GM21447 (cell line): Measurements from ENCODE around the gene WDR70.
"Not testable (repeated sequence)": the region's sequence is repeated elsewhere in the genome, so short reads cannot be mapped to it uniquely, and the experiment has no call there.

Experiments
- ATAC-seq: cut with Tn5 transposase; IDR thresholded peaks from one replicate; pipeline ENCODE4 v1.9.1; 2021; ENCODE audit not compliant: unreplicated experiment

The WDR70 gene

GRCh38 chr5:37511646-37512045 lies 132.5 kb downstream of the WDR70 start:
- ATAC-seq: no peak

- no peak for ATAC-seq
Observed at GRCh38 chr5:37514946-37515345, 135.8 kb downstream of the WDR70 start.

- ATAC-seq: no peak
Observed at GRCh38 chr5:37517686-37518085, 138.6 kb downstream of the WDR70 start.

GRCh38 chr5:37518356-37518755 lies 139.2 kb downstream of the WDR70 start:
- ATAC-seq: not testable (repeated sequence)

- no peak for ATAC-seq
Observed at GRCh38 chr5:37519304-37519703, 140.2 kb downstream of the WDR70 start.

GRCh38 chr5:37519807-37520206 lies 140.7 kb downstream of the WDR70 start:
- no peak for ATAC-seq

GRCh38 chr5:37520811-37521210 lies 141.7 kb downstream of the WDR70 start:
- ATAC-seq: no peak

GRCh38 chr5:37532976-37533740 lies 154.0 kb downstream of the WDR70 start:
- ATAC-seq: no peak

GRCh38 chr5:37533851-37534250 lies 154.7 kb downstream of the WDR70 start:
- ATAC-seq: no peak

GRCh38 chr5:37539459-37539858 lies 160.3 kb downstream of the WDR70 start:
- no peak for ATAC-seq

GRCh38 chr5:37543216-37543615 lies 164.1 kb downstream of the WDR70 start:
- no peak for ATAC-seq

- no peak for ATAC-seq
Observed at GRCh38 chr5:37549411-37549810, 170.3 kb downstream of the WDR70 start.

- no peak for ATAC-seq
Observed at GRCh38 chr5:37552161-37552560, 173.0 kb downstream of the WDR70 start.

GRCh38 chr5:37552770-37553719 lies 173.9 kb downstream of the WDR70 start:
- no peak for ATAC-seq

GRCh38 chr5:37553720-37554404 lies 174.7 kb downstream of the WDR70 start:
- no peak for ATAC-seq

GRCh38 chr5:37554405-37554739 lies 175.3 kb downstream of the WDR70 start:
- no peak for ATAC-seq

- ATAC-seq: no peak
Observed at GRCh38 chr5:37554938-37555337, 175.8 kb downstream of the WDR70 start.

GRCh38 chr5:37557734-37558293 lies 178.7 kb downstream of the WDR70 start:
- no peak for ATAC-seq

- no peak for ATAC-seq
Observed at GRCh38 chr5:37565062-37565670, 186.0 kb downstream of the WDR70 start.

- ATAC-seq: no peak
Observed at GRCh38 chr5:37567566-37567965, 188.4 kb downstream of the WDR70 start.
